HuH-7.5 (cell line): Measurements from ENCODE around the gene ARSB.
"Not testable (repeated sequence)": the region's sequence is repeated elsewhere in the genome, so short reads cannot be mapped to it uniquely, and the experiment has no call there.

Experiments
- DNase-seq: peaks from one replicate; pipeline ENCODE4 v3.0.0; 2011; ENCODE audit warnings: low spot score

ARSB gene

GRCh38 chr5:78777901-78778300 is 207.2 kb downstream of the ARSB start:
- no peak for DNase-seq

- DNase-seq = no peak
Measured at GRCh38 chr5:78776637-78777036, 208.5 kb downstream of the ARSB start.

DNA sequence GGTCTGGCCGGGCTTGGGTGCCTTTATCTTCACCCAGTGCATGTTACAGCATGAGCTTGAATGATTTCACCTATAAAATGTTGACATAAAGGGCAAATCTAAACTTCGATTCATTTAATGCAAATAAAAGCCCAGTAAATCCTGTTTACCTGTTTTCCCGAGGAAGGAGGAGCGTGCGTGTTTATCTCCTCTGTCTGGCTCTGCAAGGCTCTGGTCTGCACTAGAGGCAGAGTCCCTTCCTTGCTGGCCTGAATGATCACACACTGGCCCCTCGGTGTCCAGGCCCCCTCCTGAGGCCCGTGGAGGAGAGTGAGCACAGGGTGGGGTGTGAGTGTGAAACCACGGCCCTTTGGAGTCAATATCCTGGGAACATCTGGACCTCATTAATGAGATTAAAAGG is 211.5 kb downstream of the ARSB start:
- no peak for DNase-seq

GRCh38 chr5:78771260-78772205 is 213.6 kb downstream of the ARSB start:
- DNase-seq = no peak

GRCh38 chr5:78768781-78769380 is 216.2 kb downstream of the ARSB start:
- DNase-seq = no peak

DNA sequence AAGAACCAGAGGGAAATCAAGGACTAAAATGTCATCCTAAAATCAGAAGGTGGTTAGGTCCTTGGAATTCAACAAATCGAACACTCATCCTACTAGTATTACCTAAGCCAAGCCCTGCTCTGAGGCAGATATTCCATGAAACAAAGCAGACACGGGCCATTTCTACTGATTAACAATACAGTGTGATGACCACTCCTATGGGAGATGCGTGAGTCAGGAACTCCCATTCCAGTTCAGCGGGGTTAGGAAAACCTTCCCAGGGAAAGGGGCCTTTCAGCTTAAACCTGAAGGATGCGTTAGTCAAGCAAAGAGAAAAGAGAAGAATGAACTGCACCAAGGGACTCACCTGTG is 218.7 kb downstream of the ARSB start:
- no peak for DNase-seq

DNA sequence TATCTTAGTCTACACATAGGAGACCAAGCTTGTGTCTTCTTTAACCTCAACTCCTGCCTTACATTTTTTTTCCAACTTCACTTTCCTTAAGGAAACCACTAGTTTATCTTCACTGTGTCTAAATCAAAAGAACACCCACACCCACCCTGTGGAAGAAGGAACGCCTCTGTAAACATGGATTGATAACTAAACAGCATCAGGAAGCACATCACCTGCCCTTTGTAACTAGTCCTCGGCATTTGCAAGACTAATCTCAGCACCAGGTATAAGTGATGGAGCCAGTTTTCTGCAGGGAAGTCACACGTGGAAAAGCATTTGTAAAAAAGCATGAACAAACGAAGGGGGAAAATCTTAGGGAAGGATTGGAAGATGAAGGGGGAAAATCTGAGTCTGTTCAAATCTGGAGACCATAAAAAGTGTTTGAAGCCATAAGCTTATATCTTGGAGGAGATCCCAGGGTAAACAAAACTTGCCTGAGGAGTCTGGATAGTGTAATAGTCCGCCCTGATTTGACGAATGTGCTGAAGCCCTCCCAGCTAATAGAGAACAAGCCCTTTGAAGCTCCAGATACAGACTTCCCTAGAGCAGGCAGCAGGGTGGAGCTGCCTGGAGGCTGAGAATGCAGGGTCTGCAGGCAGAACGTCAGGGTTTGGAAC is 219.2 kb downstream of the ARSB start:
- no peak for DNase-seq

- DNase-seq = no peak
Measured at GRCh38 chr5:78765116-78765515, 220.0 kb downstream of the ARSB start.

DNA sequence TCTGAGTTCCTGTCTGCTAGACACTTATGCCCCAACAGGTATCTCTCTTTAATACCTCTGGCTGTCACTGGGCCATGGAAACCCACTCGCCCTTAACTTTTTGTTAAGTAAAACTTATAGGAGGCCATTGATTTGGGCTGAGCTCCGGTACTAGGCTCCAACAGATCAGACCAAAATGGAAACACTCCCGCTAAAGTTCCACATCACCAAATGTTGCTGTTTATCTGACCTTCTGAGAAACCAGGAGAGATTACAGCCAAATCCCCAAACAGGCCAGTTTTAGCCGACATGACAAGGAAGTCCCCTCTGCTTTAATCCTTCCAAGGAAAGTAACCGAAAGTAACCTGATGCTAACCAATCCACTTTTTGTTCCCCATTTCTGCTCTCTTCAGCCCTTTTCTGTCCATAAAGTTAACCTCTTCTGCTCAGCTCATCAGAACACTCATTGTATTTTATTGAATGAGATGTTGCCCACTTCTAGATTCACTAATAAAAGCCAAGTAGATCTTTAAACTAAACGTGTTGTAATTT is 221.4 kb downstream of the ARSB start:
- no peak for DNase-seq

- DNase-seq = not testable (repeated sequence)
Measured at GRCh38 chr5:78762743-78763142, 222.4 kb downstream of the ARSB start.

GRCh38 chr5:78761840-78762239 is 223.3 kb downstream of the ARSB start:
- no peak for DNase-seq

GRCh38 chr5:78760770-78761169 is 224.3 kb downstream of the ARSB start:
- DNase-seq = no peak

GRCh38 chr5:78760366-78760765 is 224.7 kb downstream of the ARSB start:
- DNase-seq = no peak

GRCh38 chr5:78758169-78758839 is 226.8 kb downstream of the ARSB start:
- DNase-seq = no peak

DNA sequence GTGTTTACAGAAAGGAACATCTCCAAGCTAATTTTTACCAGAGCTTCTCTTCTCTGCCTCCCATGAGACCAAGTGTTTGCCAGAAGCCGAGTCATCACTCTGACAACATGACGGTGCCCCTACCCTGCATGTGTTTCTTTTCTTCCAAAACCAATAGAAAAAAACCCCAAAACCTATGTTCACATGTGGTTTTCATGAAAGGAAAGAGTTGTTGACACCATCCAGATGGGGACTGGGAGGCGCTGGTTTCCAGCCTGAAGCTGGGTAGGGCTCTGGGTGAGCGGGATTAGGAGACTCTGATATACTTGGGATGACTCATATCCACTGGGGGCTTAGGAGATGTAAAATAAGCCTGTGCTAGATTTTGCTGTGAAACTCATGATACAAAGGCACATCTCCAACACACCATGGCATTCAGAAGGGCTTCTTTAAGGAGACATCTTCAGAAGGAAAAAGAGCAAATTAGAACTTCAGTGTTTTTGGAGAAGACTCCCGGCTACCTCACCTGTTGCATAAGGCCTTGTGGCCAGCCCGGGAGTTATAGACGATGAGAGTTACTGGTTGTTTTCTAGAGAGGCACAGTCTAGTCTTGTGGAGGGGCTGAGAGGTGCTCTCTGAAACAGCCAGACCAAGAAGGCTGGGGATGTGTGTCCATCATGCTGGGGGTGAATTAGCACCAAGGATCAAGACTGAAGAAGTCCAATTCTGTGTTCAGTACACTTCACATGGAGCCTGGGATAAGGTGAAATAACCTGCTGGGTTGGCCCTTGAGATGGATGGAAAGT is 227.6 kb downstream of the ARSB start:
- no peak for DNase-seq

- DNase-seq = no peak
Measured at GRCh38 chr5:78756858-78757257, 228.3 kb downstream of the ARSB start.

- no peak for DNase-seq
Measured at GRCh38 chr5:78755822-78756429, 229.2 kb downstream of the ARSB start.

- no peak for DNase-seq
Measured at GRCh38 chr5:78754655-78755054, 230.5 kb downstream of the ARSB start.

GRCh38 chr5:78753093-78753531 is 232.0 kb downstream of the ARSB start:
- no peak for DNase-seq

GRCh38 chr5:78751872-78752271 is 233.2 kb downstream of the ARSB start:
- no peak for DNase-seq

DNA sequence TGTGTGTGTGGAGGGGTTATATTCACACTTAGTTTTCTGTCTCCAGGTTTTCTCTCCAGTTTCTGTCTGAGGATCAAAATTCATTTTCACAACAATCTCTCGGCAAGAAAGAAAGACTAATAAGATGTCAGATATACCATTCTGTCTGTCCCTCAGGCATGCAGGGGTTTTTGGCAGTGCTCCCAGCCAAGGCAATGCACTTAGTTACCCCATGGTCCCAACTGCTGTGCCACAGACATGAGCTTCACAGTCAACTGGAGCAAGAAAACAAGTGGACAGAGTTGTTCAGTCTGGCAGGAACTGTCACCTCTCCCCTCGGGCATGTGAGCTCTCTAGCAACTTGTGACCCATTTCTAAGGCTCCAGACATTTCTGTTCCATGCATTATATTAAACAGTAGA is 234.8 kb downstream of the ARSB start:
- DNase-seq = no peak
